PC-9 (cell line): ENCODE results near the gene CALM3.

ENCODE experiments used
- CTCF ChIP-seq: fragments of 200-600 bp; sonication (generic); conservative IDR thresholded peaks from 2 replicates; pipeline ENCODE4 v1.6.1; 2017; ENCODE audit warnings: mixed run types, antibody characterized with exemption, mild to moderate bottlenecking, moderate library complexity
- EZH2 ChIP-seq: fragments of 200-600 bp; sonication (generic); IDR thresholded peaks from 2 replicates; pipeline ENCODE4 v1.8.0; 2017; ENCODE audit warnings: antibody characterized with exemption, low read depth

- no peak for TF ChIP-seq CTCF
- no peak for TF ChIP-seq EZH2
Observed at GRCh38 chr19:46615966-46616365, 14.8 kb downstream of the CALM3 start.
